ENCODE data around the gene SATB2. TPM values are rescaled to one million over a fixed set of nuclear protein-coding genes. Genes with fewer than 3 reads are reported as not detected.

Gene SATB2
- total RNA-seq, 1 donor from 2014 or later = 7.4 TPM

GRCh38 chr2:199462956-199463692 lies 5.4 kb upstream of the SATB2 start:
- no peak for DNase-seq (ENCODE audit: extremely low spot score in 2 of 2)
- intact Hi-C loops (cut with DNase I) = no loop called here

GRCh38 chr2:199462347-199462955 lies 4.7 kb upstream of the SATB2 start:
- Histone ChIP-seq H3K9me3 (no peaks in the 10 kb centered on the region), H3K27ac (no peak overlapping the region), H3K27me3 (peaks cover 8% of the 10 kb centered on the region), H3K4me1 (peaks cover 38% of the 10 kb centered on the region), H3K4me3 (peak overlapping the region; percentile 49 to 50), H3K36me3 (no peaks in the 10 kb centered on the region)
- intact Hi-C loops (cut with DNase I) = no loop called here
- DNase-seq (ENCODE audit: extremely low spot score in 2 of 2) = no peak
- TF ChIP-seq POLR2A (IDR thresholded peaks at IDR 0.05) = no peak
- no peak for TF ChIP-seq POLR2AphosphoS5 (IDR thresholded peaks at IDR 0.05; ENCODE audit: insufficient read depth in 1 of 2, low read depth in 1 of 2)
- no peak for TF ChIP-seq CTCF (IDR thresholded peaks at IDR 0.05)

More at GRCh38 chr2:199462956-199463692, 5.4 kb upstream of the SATB2 start:
- peaks cover 31% of the 10 kb centered on the region for H3K4me1 ChIP-seq
- no peaks in the 10 kb centered on the region for H3K36me3 ChIP-seq
- H3K27ac ChIP-seq = no peak overlapping the region
- H3K27me3 ChIP-seq = peaks cover 8% of the 10 kb centered on the region
- H3K4me3 ChIP-seq = peak overlapping the region; percentile 49 to 50
- TF ChIP-seq POLR2A (IDR thresholded peaks at IDR 0.05) (no peak), CTCF (IDR thresholded peaks at IDR 0.05) (peak; percentile 32 to 58 (median 36)), POLR2AphosphoS5 (IDR thresholded peaks at IDR 0.05; ENCODE audit: insufficient read depth in 1 of 2, low read depth in 1 of 2) (peak in 1 of 2 donors; percentile 30)
- no peaks in the 10 kb centered on the region for H3K9me3 ChIP-seq

DNA sequence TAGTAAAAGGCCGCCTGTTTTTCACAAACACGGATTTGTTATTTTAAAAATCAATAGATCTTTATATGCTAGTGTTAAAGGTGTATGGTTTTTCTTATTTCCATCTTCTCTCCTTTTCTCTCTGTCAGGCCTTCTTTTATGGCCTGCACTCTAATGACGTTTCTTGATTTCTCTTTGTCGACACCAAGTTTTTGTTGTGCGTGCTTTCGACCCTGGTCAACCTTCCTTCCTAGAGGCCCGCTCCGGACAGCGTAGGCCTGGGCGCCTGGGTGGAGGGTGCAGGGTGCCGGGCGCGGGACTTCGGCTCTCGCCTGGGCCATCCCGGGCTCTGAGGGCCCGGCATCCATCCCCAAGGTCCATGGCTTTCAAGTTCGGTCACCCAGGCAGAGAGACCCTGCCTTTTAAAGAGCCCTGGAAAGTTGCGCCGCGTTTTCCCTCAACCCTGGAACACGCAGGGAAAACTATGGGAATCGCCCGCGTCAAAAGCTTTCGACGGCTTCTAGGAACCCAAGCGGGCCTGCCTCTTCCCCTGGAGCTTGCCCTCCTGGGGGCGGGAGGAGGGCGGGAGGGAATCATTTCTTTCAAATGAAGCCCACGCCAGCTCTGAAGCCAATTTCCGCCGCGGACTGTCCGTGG lies 4.1 kb upstream of the SATB2 start:
- intact Hi-C loops (cut with DNase I) = no loop called here
- H3K27me3 ChIP-seq = peaks cover 8% of the 10 kb centered on the region
- no peaks in the 10 kb centered on the region for H3K36me3 ChIP-seq
- TF ChIP-seq POLR2A (IDR thresholded peaks at IDR 0.05) (no peak), CTCF (IDR thresholded peaks at IDR 0.05) (no peak), POLR2AphosphoS5 (IDR thresholded peaks at IDR 0.05; ENCODE audit: insufficient read depth in 1 of 2, low read depth in 1 of 2) (no peak)
- no peak for DNase-seq (ENCODE audit: extremely low spot score in 2 of 2)
- peaks cover 44% of the 10 kb centered on the region for H3K4me1 ChIP-seq
- H3K27ac ChIP-seq = no peak overlapping the region
- no peak overlapping the region for H3K4me3 ChIP-seq
- H3K9me3 ChIP-seq = no peaks in the 10 kb centered on the region

GRCh38 chr2:199460846-199461710 lies 3.3 kb upstream of the SATB2 start:
- H3K27me3 ChIP-seq = peaks cover 8% of the 10 kb centered on the region
- peaks cover 51% of the 10 kb centered on the region for H3K4me1 ChIP-seq
- intact Hi-C loops (cut with DNase I) = no loop called here
- H3K27ac ChIP-seq = no peak overlapping the region
- no peaks in the 10 kb centered on the region for H3K9me3 ChIP-seq
- TF ChIP-seq CTCF (IDR thresholded peaks at IDR 0.05) (no peak), POLR2A (IDR thresholded peaks at IDR 0.05) (no peak), POLR2AphosphoS5 (IDR thresholded peaks at IDR 0.05; ENCODE audit: insufficient read depth in 1 of 2, low read depth in 1 of 2) (no peak)
- DNase-seq (ENCODE audit: extremely low spot score in 2 of 2) = no peak
- H3K36me3 ChIP-seq = no peaks in the 10 kb centered on the region
- no peak overlapping the region for H3K4me3 ChIP-seq
